A204.1 (cell line): ENCODE measurements around the gene SYT14.
"Not testable (repeated sequence)": the region's sequence is repeated elsewhere in the genome, so short reads cannot be mapped to it uniquely, and the experiment has no call there.

ENCODE experiments used
- FAIRE-seq: peaks from 2 replicates; lab custom pipeline; 2012; peaks lifted over from hg19 to GRCh38; lab: Jason Lieb, UNC

SYT14 gene

GRCh38 chr1:210027994-210028393 is 90.0 kb downstream of the SYT14 start:
- FAIRE-seq, result no peak

GRCh38 chr1:210031473-210031872 is 93.5 kb downstream of the SYT14 start:
- no peak for FAIRE-seq

- FAIRE-seq, result no peak
Observed at GRCh38 chr1:210043058-210043457, 105.0 kb downstream of the SYT14 start.

- FAIRE-seq, result no peak
Observed at GRCh38 chr1:210049616-210050015, 111.6 kb downstream of the SYT14 start.

- FAIRE-seq, result not testable (repeated sequence)
Observed at GRCh38 chr1:210050491-210050890, 112.5 kb downstream of the SYT14 start.

GRCh38 chr1:210053126-210053525 is 115.1 kb downstream of the SYT14 start:
- FAIRE-seq, result no peak

- no peak for FAIRE-seq
Observed at GRCh38 chr1:210057593-210057992, 119.6 kb downstream of the SYT14 start.

GRCh38 chr1:210061992-210062391 is 124.0 kb downstream of the SYT14 start:
- FAIRE-seq, result no peak

- FAIRE-seq, result no peak
Observed at GRCh38 chr1:210070531-210070930, 132.5 kb downstream of the SYT14 start.

- FAIRE-seq, result no peak
Observed at GRCh38 chr1:210072129-210072528, 134.1 kb downstream of the SYT14 start.

GRCh38 chr1:210072896-210073504 is 135.0 kb downstream of the SYT14 start:
- FAIRE-seq, result peak; percentile 23

GRCh38 chr1:210074904-210075303 is 136.9 kb downstream of the SYT14 start:
- no peak for FAIRE-seq

GRCh38 chr1:210076620-210077019 is 138.6 kb downstream of the SYT14 start:
- FAIRE-seq, result no peak

- no peak for FAIRE-seq
Observed at GRCh38 chr1:210081494-210081893, 143.5 kb downstream of the SYT14 start.

GRCh38 chr1:210085359-210085758 is 147.3 kb downstream of the SYT14 start:
- peak; percentile 32 for FAIRE-seq

GRCh38 chr1:210087058-210087457 is 149.0 kb downstream of the SYT14 start:
- no peak for FAIRE-seq

- FAIRE-seq, result no peak
Observed at GRCh38 chr1:210089855-210090254, 151.8 kb downstream of the SYT14 start.

- no peak for FAIRE-seq
Observed at GRCh38 chr1:210092366-210092765, 154.3 kb downstream of the SYT14 start.

GRCh38 chr1:210093461-210093860 is 155.4 kb downstream of the SYT14 start:
- FAIRE-seq, result no peak

- no peak for FAIRE-seq
Observed at GRCh38 chr1:210098356-210098755, 160.3 kb downstream of the SYT14 start.

GRCh38 chr1:210099921-210100320 is 161.9 kb downstream of the SYT14 start:
- no peak for FAIRE-seq

GRCh38 chr1:210104103-210104502 is 166.1 kb downstream of the SYT14 start:
- no peak for FAIRE-seq

- not testable (repeated sequence) for FAIRE-seq
Observed at GRCh38 chr1:210112906-210113305, 174.9 kb downstream of the SYT14 start.

GRCh38 chr1:210117198-210117597 is 179.2 kb downstream of the SYT14 start:
- no peak for FAIRE-seq

GRCh38 chr1:210117681-210118170 is 179.7 kb downstream of the SYT14 start:
- FAIRE-seq, result no peak
